Measurements from ENCODE around the gene MMEL1. TPM values are rescaled to one million over a fixed set of nuclear protein-coding genes. Genes with fewer than 3 reads are reported as not detected.

MMEL1 gene
- total RNA-seq, 1 experiment from 2014 or later, result not detected

GRCh38 chr1:2597441-2598328, 35.1 kb downstream of the MMEL1 start:
- Histone ChIP-seq H3K9me3 (ENCODE audit: low read length) (peaks cover 6% of the 10 kb centered on the region; the same call in 1 of the 2 replicates), H3K36me3 (ENCODE audit: low read depth, low read length) (no peaks in the 10 kb centered on the region), H3K9me2 (replicated peaks; ENCODE audit: low read length) (no peaks in the 10 kb centered on the region), H3K27ac (ENCODE audit: low read length) (no peak overlapping the region), H3K9ac (ENCODE audit: low read length) (no peak overlapping the region), H3K79me2 (ENCODE audit: low read length) (no peaks in the 10 kb centered on the region), H3F3A (ENCODE audit: low read length, unreplicated experiment) (no peaks in the 10 kb centered on the region), H4K20me1 (ENCODE audit: low read length) (no peaks in the 10 kb centered on the region), H3K4me3 (ENCODE audit: low read length) (no peak overlapping the region), H3K4me2 (ENCODE audit: low read length) (no peak overlapping the region), H3K4me1 (ENCODE audit: insufficient read depth, low read length) (no peaks in the 10 kb centered on the region), H2AFZ (ENCODE audit: low read length) (no peak overlapping the region), H3K27me3 (ENCODE audit: low read length) (peaks cover 3% of the 10 kb centered on the region; the same call in 1 of the 2 replicates)
- CTCF ChIA-PET, result no interaction called here
- no peak for DNase-seq
- no TSS peak for BruUV-seq (replicated peaks)
- intact Hi-C loops (cut with micrococcal nuclease), result no loop called here
- ATAC-seq, result no peak
- POLR2A ChIA-PET (ENCODE audit: unreplicated experiment), result no interaction called here
- TF ChIP-seq, protein P1, sequence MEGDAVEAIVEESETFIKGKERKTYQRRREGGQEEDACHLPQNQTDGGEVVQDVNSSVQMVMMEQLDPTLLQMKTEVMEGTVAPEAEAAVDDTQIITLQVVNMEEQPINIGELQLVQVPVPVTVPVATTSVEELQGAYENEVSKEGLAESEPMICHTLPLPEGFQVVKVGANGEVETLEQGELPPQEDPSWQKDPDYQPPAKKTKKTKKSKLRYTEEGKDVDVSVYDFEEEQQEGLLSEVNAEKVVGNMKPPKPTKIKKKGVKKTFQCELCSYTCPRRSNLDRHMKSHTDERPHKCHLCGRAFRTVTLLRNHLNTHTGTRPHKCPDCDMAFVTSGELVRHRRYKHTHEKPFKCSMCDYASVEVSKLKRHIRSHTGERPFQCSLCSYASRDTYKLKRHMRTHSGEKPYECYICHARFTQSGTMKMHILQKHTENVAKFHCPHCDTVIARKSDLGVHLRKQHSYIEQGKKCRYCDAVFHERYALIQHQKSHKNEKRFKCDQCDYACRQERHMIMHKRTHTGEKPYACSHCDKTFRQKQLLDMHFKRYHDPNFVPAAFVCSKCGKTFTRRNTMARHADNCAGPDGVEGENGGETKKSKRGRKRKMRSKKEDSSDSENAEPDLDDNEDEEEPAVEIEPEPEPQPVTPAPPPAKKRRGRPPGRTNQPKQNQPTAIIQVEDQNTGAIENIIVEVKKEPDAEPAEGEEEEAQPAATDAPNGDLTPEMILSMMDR (conservative IDR thresholded peaks at IDR 0.05; ENCODE audit: low read depth, low read length), result no peak
- TF ChIP-seq EZH2 (IDR thresholded peaks at IDR 0.05; ENCODE audit: low read length, unreplicated experiment), result no peak
- no peak for TF ChIP-seq EZH2phosphoT487 (IDR thresholded peaks at IDR 0.05; ENCODE audit: borderline replicate concordance, low read length)

DNA sequence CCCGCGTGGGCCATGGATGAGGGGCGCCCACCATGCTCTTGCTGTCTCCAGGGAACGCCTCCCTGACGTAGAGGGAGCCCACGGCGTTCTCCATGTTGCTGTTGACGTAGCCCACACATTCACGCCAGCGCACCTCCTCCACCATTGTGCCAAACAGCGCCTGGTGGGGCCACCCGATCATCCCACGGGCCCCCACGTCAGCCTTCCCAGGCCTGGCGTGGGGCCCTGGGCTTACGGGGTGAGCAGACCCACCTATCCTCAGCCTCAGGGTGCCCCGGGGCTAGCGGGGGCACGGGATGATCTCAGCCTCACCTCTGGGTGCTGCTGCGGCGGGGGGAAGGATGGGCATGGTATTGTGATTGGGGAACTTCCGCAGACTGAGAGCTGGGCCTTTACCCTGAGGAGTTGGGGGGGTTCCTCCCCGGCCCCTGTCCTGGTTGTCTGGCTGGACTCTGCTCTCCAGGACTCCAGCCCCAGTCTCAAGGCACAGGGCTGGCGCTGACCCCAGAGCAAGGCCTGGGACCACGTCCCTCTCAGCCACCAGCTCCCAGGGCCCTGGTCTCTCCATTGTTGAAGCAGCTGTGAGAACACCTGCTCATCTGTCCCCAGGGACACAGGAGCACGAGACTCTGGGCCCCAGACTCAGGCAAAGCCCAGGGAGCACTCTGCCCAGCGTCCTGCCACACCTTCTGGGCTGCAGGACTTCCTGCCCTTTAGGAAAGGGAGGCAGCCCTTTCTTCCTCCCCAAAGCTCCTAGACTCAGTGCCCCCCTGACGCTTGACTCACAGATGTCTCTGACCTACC, 36.1 kb downstream of the MMEL1 start:
- Histone ChIP-seq H3K9me2 (replicated peaks; ENCODE audit: low read length) (no peaks in the 10 kb centered on the region), H3F3A (ENCODE audit: low read length, unreplicated experiment) (no peaks in the 10 kb centered on the region), H3K9ac (ENCODE audit: low read length) (no peak overlapping the region), H3K4me3 (ENCODE audit: low read length) (no peak overlapping the region), H3K9me3 (ENCODE audit: low read length) (peaks cover 6% of the 10 kb centered on the region; the same call in 1 of the 2 replicates), H3K36me3 (ENCODE audit: low read depth, low read length) (no peaks in the 10 kb centered on the region), H3K79me2 (ENCODE audit: low read length) (no peaks in the 10 kb centered on the region), H2AFZ (ENCODE audit: low read length) (no peak overlapping the region), H3K4me2 (ENCODE audit: low read length) (no peak overlapping the region), H4K20me1 (ENCODE audit: low read length) (no peaks in the 10 kb centered on the region), H3K27me3 (ENCODE audit: low read length) (peaks cover 3% of the 10 kb centered on the region; the same call in 1 of the 2 replicates), H3K4me1 (ENCODE audit: insufficient read depth, low read length) (no peaks in the 10 kb centered on the region), H3K27ac (ENCODE audit: low read length) (no peak overlapping the region)
- BruUV-seq (replicated peaks), result no TSS peak
- ChIA-PET POLR2A (ENCODE audit: unreplicated experiment) (no interaction called here), CTCF (no interaction called here)
- ATAC-seq (no peak), DNase-seq (no peak)
- TF ChIP-seq, protein P1 (conservative IDR thresholded peaks at IDR 0.05; ENCODE audit: low read depth, low read length), result no peak
- TF ChIP-seq EZH2 (IDR thresholded peaks at IDR 0.05; ENCODE audit: low read length, unreplicated experiment) (no peak), EZH2phosphoT487 (IDR thresholded peaks at IDR 0.05; ENCODE audit: borderline replicate concordance, low read length) (no peak)
- intact Hi-C loops (cut with micrococcal nuclease), result no loop called here
